CD8-positive, alpha-beta memory T cell (primary cell): ENCODE data around the gene SCAF1. TPM values are rescaled to one million over a fixed set of nuclear protein-coding genes. Genes with fewer than 3 reads are reported as not detected.

Experiments used
- CTCF ChIA-PET: fragments of 350-600 bp; sonication (Branson Sonifier 250); formaldehyde crosslinking; loops from one replicate; lab custom pipeline; 2021; ENCODE audit warnings: antibody characterized with exemption; lab: Charles Lee
- POLR2A ChIA-PET: fragments of 350-600 bp; sonication (Branson Sonifier 250); formaldehyde crosslinking; loops from one replicate; lab custom pipeline; 2021; ENCODE audit warnings: antibody characterized with exemption; lab: Charles Lee
- DNase-seq, 5 donors: peaks; one replicate each; pipeline versions ENCODE4 v3.0.0 to v3.0.0-alpha.2; 2020 to 2022; ENCODE audit warnings: mixed read lengths in 1 of 5
- H3K27ac ChIP-seq: one replicate; pipeline ENCODE4 v1.7.0; 2013; ENCODE audit warnings: low read depth, mild to moderate bottlenecking, low read length, moderate library complexity
- H3K27me3 ChIP-seq: 2 replicates; pipeline ENCODE4 v1.7.0; 2013; ENCODE audit warnings: low read length, mild to moderate bottlenecking; ENCODE audit not compliant: insufficient read depth, poor library complexity, severe bottlenecking
- H3K36me3 ChIP-seq: 2 replicates; pipeline ENCODE4 v1.7.0; 2013; ENCODE audit warnings: mild to moderate bottlenecking, low read length, moderate library complexity; ENCODE audit not compliant: insufficient read depth
- H3K4me1 ChIP-seq: 2 replicates; pipeline ENCODE4 v1.7.0; 2013; ENCODE audit warnings: mild to moderate bottlenecking, low read length, moderate library complexity; ENCODE audit not compliant: insufficient read depth
- H3K4me3 ChIP-seq: 2 replicates; pipeline ENCODE4 v1.7.0; 2013; ENCODE audit warnings: mild to moderate bottlenecking, low read length
- H3K9me3 ChIP-seq: 2 replicates; pipeline ENCODE4 v1.7.0; 2013; ENCODE audit warnings: mild to moderate bottlenecking, low read length
- H3K27ac Mint-ChIP-seq, 8 donors: one replicate each; pipeline ENCODE4 v1.8.0; 2020 to 2021; ENCODE audit warnings: mixed read lengths in 8 of 8, mild to moderate bottlenecking in 6 of 8, inconsistent platforms in 3 of 8, moderate library complexity in 3 of 8
- H3K27me3 Mint-ChIP-seq, 2 donors: one replicate each; pipeline ENCODE4 v1.8.0; 2020 to 2021; ENCODE audit warnings: mixed read lengths in 2 of 2, mild to moderate bottlenecking in 1 of 2, moderate library complexity in 1 of 2
- H3K36me3 Mint-ChIP-seq, 3 donors: one replicate each; pipeline ENCODE4 v1.8.0; 2020 to 2021; ENCODE audit warnings: mixed read lengths in 3 of 3, inconsistent platforms in 1 of 3, mild to moderate bottlenecking in 1 of 3
- H3K4me1 Mint-ChIP-seq, 3 donors: one replicate each; pipeline ENCODE4 v1.8.0; 2020 to 2021; ENCODE audit warnings: mixed read lengths in 3 of 3, inconsistent platforms in 1 of 3, mild to moderate bottlenecking in 1 of 3
- H3K4me3 Mint-ChIP-seq, 7 donors: one replicate each; pipeline ENCODE4 v1.8.0; 2020 to 2021; ENCODE audit warnings: mixed read lengths in 7 of 7, mild to moderate bottlenecking in 6 of 7, moderate library complexity in 4 of 7, inconsistent platforms in 2 of 7
- H3K9me3 Mint-ChIP-seq, 5 donors: one replicate each; pipeline ENCODE4 v1.8.0; 2020 to 2022; ENCODE audit warnings: mixed read lengths in 5 of 5, mild to moderate bottlenecking in 3 of 5, moderate library complexity in 2 of 5, inconsistent platforms in 1 of 5
- polyA plus RNA-seq: library from polyadenylated mRNA; unstranded; fragments of 300-500 nt; fragmentation: Illumina TruSeq; gene quantifications from one replicate; pipeline ENCODE4 v1.2.3, GENCODE V29; 2021
- total RNA-seq, 2 experiments: library from RNA; stranded (reverse); gene quantifications; one replicate each; pipeline ENCODE4 v1.2.3, GENCODE V29; 2021

The SCAF1 gene
- total and polyA plus RNA-seq, 3 experiments from 2014 or later: 3.2 to 79.7 (median 79.2) TPM

GRCh38 chr19:49672131-49672919 lies 30.3 kb downstream of the SCAF1 start:
- Histone ChIP-seq H3K27ac (no peak overlapping the region), H3K27me3 (no peaks in the 10 kb centered on the region), H3K4me3 (no peak overlapping the region), H3K9me3 (no peaks in the 10 kb centered on the region), H3K4me1 (peaks cover 11% of the 10 kb centered on the region), H3K36me3 (no peaks in the 10 kb centered on the region)
- peak overlapping the region in 1 of 7 donors; percentile 52 for H3K4me3 Mint-ChIP-seq
- peaks cover 0 to 2% of the 10 kb centered on the region in 2 donors for H3K27me3 Mint-ChIP-seq
- ChIA-PET POLR2A (interaction anchor here (1.4 kb wide), 1 partner anchor 177 kb away, joined by 3 read pairs; no protein-coding TSS in a partner anchor), CTCF (interaction anchor here (0.6 to 4.4 kb wide), 18 partner anchors 7 to 406 kb away, joined by 3 to 26 read pairs (median 4); partner anchors contain the start of genes BCL2L12, IRF3, NOSIP and RRAS)
- H3K9me3 Mint-ChIP-seq: no peaks in the 10 kb centered on the region
- DNase-seq: peak; percentile 55 to 81 (median 67)
- peak overlapping the region in 1 of 8 donors; percentile 21 for H3K27ac Mint-ChIP-seq
- peaks cover 15 to 26% (median 20%) of the 10 kb centered on the region in 3 donors for H3K4me1 Mint-ChIP-seq
- H3K36me3 Mint-ChIP-seq: peaks cover 0 to 19% (median 0%) of the 10 kb centered on the region in 3 donors

- H3K9me3 ChIP-seq: no peaks in the 10 kb centered on the region
Observed at GRCh38 chr19:49676136-49676783, 34.3 kb downstream of the SCAF1 start.

GRCh38 chr19:49676784-49677230 lies 34.8 kb downstream of the SCAF1 start:
- Histone ChIP-seq H3K4me1 (peaks cover 37% of the 10 kb centered on the region), H3K4me3 (peak overlapping the region; percentile 88), H3K36me3 (peaks cover under 1% of the 10 kb centered on the region), H3K27ac (peak overlapping the region; percentile 95), H3K27me3 (no peaks in the 10 kb centered on the region), H3K9me3 (no peaks in the 10 kb centered on the region)
- H3K36me3 Mint-ChIP-seq: peaks cover 1 to 16% (median 4%) of the 10 kb centered on the region in 3 donors
- ChIA-PET POLR2A (interaction anchor here (0.6 to 2.6 kb wide), 19 partner anchors 12 to 683 kb away, joined by 3 to 32 read pairs (median 4); partner anchors contain the start of genes AKT1S1, AP2A1, BCL2L12 and GYS1), CTCF (interaction anchor here (0.7 to 6.6 kb wide), 15 partner anchors 9 to 478 kb away, joined by 3 to 56 read pairs (median 4); partner anchors contain the start of genes BCL2L12, FLT3LG, IRF3 and NOSIP)
- peaks cover 0 to 2% of the 10 kb centered on the region in 2 donors for H3K27me3 Mint-ChIP-seq
- H3K4me1 Mint-ChIP-seq: peaks cover 34 to 56% (median 38%) of the 10 kb centered on the region in 3 donors
- peak; percentile 97 to 99 (median 98) for DNase-seq
- peak overlapping the region; percentile 90 to 100 (median 99) for H3K4me3 Mint-ChIP-seq
- peak overlapping the region; percentile 92 to 100 (median 99) for H3K27ac Mint-ChIP-seq
- no peaks in the 10 kb centered on the region for H3K9me3 Mint-ChIP-seq

More at GRCh38 chr19:49676136-49676783, 34.3 kb downstream of the SCAF1 start:
- H3K9me3 Mint-ChIP-seq: no peaks in the 10 kb centered on the region
- peaks cover 0 to 2% of the 10 kb centered on the region in 2 donors for H3K27me3 Mint-ChIP-seq
- H3K4me3 Mint-ChIP-seq: peak overlapping the region; percentile 90 to 100 (median 99)
- Histone ChIP-seq H3K36me3 (no peaks in the 10 kb centered on the region), H3K27me3 (no peaks in the 10 kb centered on the region), H3K4me1 (peaks cover 37% of the 10 kb centered on the region), H3K4me3 (peak overlapping the region; percentile 88), H3K27ac (peak overlapping the region; percentile 89)
- ChIA-PET CTCF (interaction anchor here (0.7 to 6.6 kb wide), 12 partner anchors 9 to 478 kb away, joined by 3 to 56 read pairs (median 4); partner anchors contain the start of genes BCL2L12, IRF3, PRR12 and RPS11), POLR2A (interaction anchor here (0.6 to 2.6 kb wide), 18 partner anchors 12 to 683 kb away, joined by 3 to 32 read pairs (median 5); partner anchors contain the start of genes AKT1S1, AP2A1, BCL2L12 and GYS1)
- H3K4me1 Mint-ChIP-seq: peaks cover 34 to 56% (median 38%) of the 10 kb centered on the region in 3 donors
- peak in 1 of 5 donors; percentile 49 for DNase-seq
- H3K27ac Mint-ChIP-seq: peak overlapping the region; percentile 92 to 100 (median 99)
- H3K36me3 Mint-ChIP-seq: peaks cover 1 to 14% (median 4%) of the 10 kb centered on the region in 3 donors

GRCh38 chr19:49677231-49677900 lies 35.4 kb downstream of the SCAF1 start, which contains the start of gene PRMT1:
Gene PRMT1 (plus strand): TSS chr19:49677271. CDS start chr19:49677281, 10 bp downstream.
- peaks cover 29 to 51% (median 33%) of the 10 kb centered on the region in 3 donors for H3K4me1 Mint-ChIP-seq

GRCh38 chr19:49677901-49678674 lies 36.1 kb downstream of the SCAF1 start:
- DNase-seq: peak; percentile 65 to 84 (median 78)
- peak overlapping the region; percentile 87 to 99 (median 88) for H3K4me3 Mint-ChIP-seq
- ChIA-PET CTCF (interaction anchor here (0.7 to 6.6 kb wide), 19 partner anchors 9 to 286 kb away, joined by 3 to 56 read pairs (median 4); partner anchors contain the start of genes FLT3LG, NOSIP, PRR12 and PRRG2), POLR2A (interaction anchor here (0.6 to 2.6 kb wide), 8 partner anchors 13 to 591 kb away, joined by 3 to 32 read pairs (median 4); partner anchors contain the start of genes BCL2L12, IRF3, PRR12 and RPS11)
- Histone ChIP-seq H3K4me1 (peaks cover 32% of the 10 kb centered on the region), H3K9me3 (no peaks in the 10 kb centered on the region), H3K27me3 (no peaks in the 10 kb centered on the region), H3K4me3 (peak overlapping the region; percentile 88), H3K36me3 (peaks cover 8% of the 10 kb centered on the region), H3K27ac (peak overlapping the region; percentile 95)
- no peaks in the 10 kb centered on the region for H3K9me3 Mint-ChIP-seq
- H3K4me1 Mint-ChIP-seq: peaks cover 28 to 49% (median 31%) of the 10 kb centered on the region in 3 donors
- H3K27ac Mint-ChIP-seq: peak overlapping the region; percentile 92 to 100 (median 98)
- peaks cover 4 to 27% (median 4%) of the 10 kb centered on the region in 3 donors for H3K36me3 Mint-ChIP-seq
- peaks cover 0 to 2% of the 10 kb centered on the region in 2 donors for H3K27me3 Mint-ChIP-seq

More at GRCh38 chr19:49677231-49677900, 35.4 kb downstream of the SCAF1 start, which contains the start of gene PRMT1:
- H3K4me3 Mint-ChIP-seq: peak within 1 kb of the TSS; percentile 90 to 100 (median 99)
- CTCF ChIA-PET: interaction anchor here (0.7 to 6.6 kb wide), 14 partner anchors 13 to 211 kb away, joined by 3 to 56 read pairs (median 4); partner anchors contain the start of genes FLT3LG, NOSIP, PRRG2 and RRAS
- peak within 1 kb of the TSS; percentile 88 for H3K4me3 ChIP-seq
- peaks cover 7% of the 10 kb centered on the region for H3K36me3 ChIP-seq
- no peaks in the 10 kb centered on the region for H3K9me3 Mint-ChIP-seq
- peaks cover 0 to 2% of the 10 kb centered on the region in 2 donors for H3K27me3 Mint-ChIP-seq
- H3K27me3 ChIP-seq: no peaks in the 10 kb centered on the region
- POLR2A ChIA-PET: interaction anchor here (0.6 to 2.6 kb wide), 14 partner anchors 13 to 684 kb away, joined by 3 to 32 read pairs (median 4); partner anchors contain the start of genes AP2A1, BCL2L12, GYS1 and IRF3
- H3K27ac Mint-ChIP-seq: peak within 1 kb of the TSS; percentile 92 to 100 (median 99)
- H3K9me3 ChIP-seq: no peaks in the 10 kb centered on the region
- peaks cover 32% of the 10 kb centered on the region for H3K4me1 ChIP-seq
- H3K36me3 Mint-ChIP-seq: peaks cover 2 to 22% (median 4%) of the 10 kb centered on the region in 3 donors
- peak within 1 kb of the TSS; percentile 95 for H3K27ac ChIP-seq
- DNase-seq: peak in 3 of 5 donors; percentile 52 to 62 (median 54)
